BJ (cell line): ENCODE data around the gene ACTL8. TPM values are rescaled to one million over a fixed set of nuclear protein-coding genes. Genes with fewer than 3 reads are reported as not detected.

Source experiments
- CTCF ChIA-PET: fragments of 350-600 bp; formaldehyde crosslinking; extraction: SDS; loops from one replicate; lab custom pipeline; 2021; ENCODE audit warnings: antibody characterized with exemption, inconsistent platforms; lab: Yijun Ruan, JAX
- POLR2A ChIA-PET: fragments of 300-600 bp; sonication (Branson Sonifier 250); formaldehyde crosslinking; extraction: SDS; loops from one replicate; lab custom pipeline; 2021; ENCODE audit warnings: antibody characterized with exemption; lab: Charles Lee
- DNase-seq: peaks from one replicate; pipeline ENCODE4 v3.0.0-alpha.2; 2011; ENCODE audit warnings: low read depth
- H3K27me3 ChIP-seq: 2 replicates; pipeline ENCODE4 v1.6.0; 2011; ENCODE audit warnings: low read length; ENCODE audit not compliant: control insufficient read depth, insufficient read depth
- H3K36me3 ChIP-seq: 2 replicates; pipeline ENCODE4 v1.5.1; 2011; ENCODE audit warnings: low read length; ENCODE audit not compliant: control insufficient read depth, insufficient read depth
- H3K4me3 ChIP-seq: 2 replicates; pipeline ENCODE4 v1.5.1; 2011; ENCODE audit warnings: low read depth, mild to moderate bottlenecking, control low read depth, low read length
- CTCF ChIP-seq: IDR thresholded peaks from 2 replicates; pipeline ENCODE4 v1.5.1; 2011; ENCODE audit warnings: low read depth, mild to moderate bottlenecking, control low read depth, inconsistent platforms, low read length, moderate library complexity; ENCODE audit not compliant: insufficient read depth
- polyA plus RNA-seq: library from polyadenylated mRNA; depleted of rRNA; stranded (reverse); fragments of >200 nt; gene quantifications from 2 replicates; pipeline ENCODE4 v1.2.3, GENCODE V29; 2011

The ACTL8 gene
- polyA plus RNA-seq, 1 experiment, result 0.07 TPM

GRCh38 chr1:17765444-17766411 lies 10.6 kb downstream of the ACTL8 start:
- POLR2A ChIA-PET, result interaction anchor here (0.5 kb wide), 1 partner anchor 171 kb away, joined by 3 read pairs; no protein-coding TSS in a partner anchor
- no peaks in the 10 kb centered on the region for H3K36me3 ChIP-seq
- TF ChIP-seq CTCF, result no peak
- peak; percentile 91 for DNase-seq
- CTCF ChIA-PET, result no interaction called here
- no peak overlapping the region for H3K4me3 ChIP-seq
- no peaks in the 10 kb centered on the region for H3K27me3 ChIP-seq

- POLR2A ChIA-PET, result interaction anchor here (0.5 to 0.6 kb wide), 2 partner anchors 107 to 930 kb away, joined by 4 to 7 read pairs; no protein-coding TSS in a partner anchor
- CTCF ChIA-PET, result interaction anchor here (0.8 to 1.6 kb wide), 7 partner anchors 12 to 332 kb away, joined by 3 to 7 read pairs (median 4); no protein-coding TSS in a partner anchor
- DNase-seq, result peak; percentile 74
- H3K27me3 ChIP-seq, result no peaks in the 10 kb centered on the region
- no peak overlapping the region for H3K4me3 ChIP-seq
- no peak for TF ChIP-seq CTCF
- no peaks in the 10 kb centered on the region for H3K36me3 ChIP-seq
Measured at GRCh38 chr1:17768651-17769241, 13.6 kb downstream of the ACTL8 start.

- no peaks in the 10 kb centered on the region for H3K27me3 ChIP-seq
- no peak overlapping the region for H3K4me3 ChIP-seq
- H3K36me3 ChIP-seq, result no peaks in the 10 kb centered on the region
- no peak for TF ChIP-seq CTCF
- ChIA-PET POLR2A (no interaction called here), CTCF (interaction anchor here (0.7 to 1.2 kb wide), 2 partner anchors 15 to 84 kb away, joined by 3 to 6 read pairs; no protein-coding TSS in a partner anchor)
- DNase-seq, result no peak
Measured at GRCh38 chr1:17770983-17771382, 15.8 kb downstream of the ACTL8 start.

DNA sequence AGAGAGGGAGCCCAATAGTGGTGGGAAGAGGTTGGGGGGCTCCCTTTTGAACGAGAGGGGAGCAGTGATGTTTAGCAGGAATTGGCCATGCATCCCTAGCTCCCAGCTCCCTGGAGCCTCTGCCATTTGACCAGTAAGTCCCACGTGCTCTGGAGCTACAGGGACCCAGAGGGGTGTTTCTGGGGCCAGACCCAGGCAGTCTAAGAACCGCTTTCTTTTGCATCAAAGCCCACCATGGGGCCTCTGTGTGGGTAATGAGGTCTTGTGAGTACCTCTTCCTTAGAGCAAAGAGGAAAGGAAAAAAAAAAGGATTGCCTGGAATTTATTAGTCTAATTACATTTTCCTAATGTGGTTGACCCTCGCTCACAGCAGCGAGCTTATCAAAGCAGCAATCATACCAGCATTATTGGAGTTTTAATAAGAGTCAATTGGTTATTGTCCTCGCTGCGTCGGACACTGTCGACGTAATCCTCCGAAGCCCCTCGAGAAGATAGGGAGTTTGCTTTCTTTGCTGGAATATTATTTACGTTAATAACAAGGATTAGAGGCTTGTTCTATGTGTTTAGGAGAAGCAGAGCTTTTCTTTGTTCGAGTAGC lies 17.6 kb downstream of the ACTL8 start:
- DNase-seq, result no peak
- ChIA-PET CTCF (interaction anchor here (1.2 kb wide), 1 partner anchor 9 kb away, joined by 3 read pairs; no protein-coding TSS in a partner anchor), POLR2A (no interaction called here)
- no peaks in the 10 kb centered on the region for H3K36me3 ChIP-seq
- no peak overlapping the region for H3K4me3 ChIP-seq
- no peaks in the 10 kb centered on the region for H3K27me3 ChIP-seq
- no peak for TF ChIP-seq CTCF
